Endothelial cell of umbilical vein (primary cell): Measurements from ENCODE around the gene URGCP.

ENCODE experiments used
- CTCF ChIP-seq, 2 donors: IDR thresholded peaks; 1 replicate in 1 of 2; 2 replicates in 1 of 2; pipeline ENCODE4 v1.5.1; 2011; ENCODE audit warnings: low read length in 2 of 2, mild to moderate bottlenecking in 2 of 2, moderate library complexity in 2 of 2, control low read depth in 1 of 2, inconsistent platforms in 1 of 2, low read depth in 1 of 2; ENCODE audit not compliant: insufficient read depth in 1 of 2; ENCODE audit errors: extremely low read depth in 1 of 2
- EZH2 ChIP-seq: IDR thresholded peaks from 2 replicates; pipeline ENCODE4 v1.6.1; 2012; ENCODE audit warnings: borderline replicate concordance, low read depth, mild to moderate bottlenecking, moderate library complexity, low read length, inconsistent platforms; ENCODE audit not compliant: severe bottlenecking
- FOS ChIP-seq: IDR thresholded peaks from 2 replicates; pipeline ENCODE4 v1.6.1; 2011; ENCODE audit warnings: mild to moderate bottlenecking, low read length, moderate library complexity, borderline replicate concordance; ENCODE audit not compliant: insufficient read depth
- JUN ChIP-seq: IDR thresholded peaks from 2 replicates; pipeline ENCODE4 v1.6.1; 2011; ENCODE audit warnings: borderline replicate concordance, low read depth; ENCODE audit not compliant: insufficient read length, insufficient read depth
- MAX ChIP-seq: IDR thresholded peaks from 2 replicates; pipeline ENCODE4 v1.6.1; 2011; ENCODE audit not compliant: insufficient read depth, insufficient read length
- MYC ChIP-seq: IDR thresholded peaks from one replicate; pipeline ENCODE4 v1.6.1; 2011; ENCODE audit warnings: mild to moderate bottlenecking, low read depth, low read length
- POLR2A ChIP-seq: IDR thresholded peaks from 2 replicates; pipeline ENCODE4 v1.6.1; 2012; ENCODE audit warnings: low read depth, mild to moderate bottlenecking, control low read depth, low read length

DNA sequence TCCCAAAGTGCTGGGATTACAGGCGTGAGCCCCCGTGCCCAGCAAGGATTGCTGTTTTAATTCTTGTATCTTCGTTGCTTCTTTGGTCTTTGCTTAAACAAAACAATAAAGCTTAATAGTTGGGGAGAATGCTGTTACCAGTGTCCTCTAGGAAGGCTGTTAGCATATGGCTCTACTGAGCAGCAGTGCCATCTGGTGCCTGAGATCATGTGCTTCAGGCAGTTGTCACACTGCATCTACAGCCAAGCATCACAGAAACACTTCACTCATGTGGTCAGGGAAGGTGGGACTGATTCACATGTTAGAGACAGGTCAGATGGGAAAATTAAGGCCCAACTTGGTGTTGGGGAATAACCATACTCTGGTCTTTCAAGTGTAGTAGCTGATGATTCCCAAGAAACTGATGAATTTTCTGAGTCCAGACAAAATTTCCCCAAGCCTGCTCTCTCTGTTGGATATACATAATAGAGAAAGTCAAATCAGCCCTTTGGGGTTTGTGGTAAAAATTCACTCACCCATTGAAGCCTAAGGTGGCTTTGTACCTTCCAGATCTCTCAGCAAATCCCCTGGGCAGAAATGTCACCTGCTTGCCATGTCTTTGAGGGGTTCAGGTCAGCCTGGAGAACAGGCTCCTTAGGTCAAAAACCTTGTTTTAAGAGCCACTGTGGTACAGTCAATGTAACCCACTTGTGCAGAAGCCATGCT, 48.3 kb upstream of the URGCP start:
- TF ChIP-seq CTCF (IDR thresholded peaks at IDR 0.05; ENCODE audit: extremely low read depth in 1 of 2, insufficient read depth in 1 of 2, low read depth in 1 of 2, low read length in 2 of 2) (peak; percentile 26 to 58), MYC (no peak), FOS (no peak), EZH2 (no peak), MAX (no peak), POLR2A (no peak), JUN (no peak)
